SU-DHL-6 (cell line): ENCODE results near the gene USP7.

Source experiments
- EZH2phosphoT487 ChIP-seq: fragments of 200-600 bp; sonication (generic), shearing (Covaris generic); conservative IDR thresholded peaks from 2 replicates; pipeline ENCODE4 v1.6.1; 2018; ENCODE audit warnings: mild to moderate bottlenecking, antibody characterized with exemption, low read length, moderate library complexity, mixed read lengths
- TF ChIP-seq, protein P1 (sequence below): fragments of 200-600 bp; sonication (generic); IDR thresholded peaks from one replicate; pipeline ENCODE4 v1.5.1; 2017; ENCODE audit warnings: antibody characterized with exemption, mild to moderate bottlenecking, low read length, moderate library complexity; ENCODE audit not compliant: insufficient read depth, poor library complexity, severe bottlenecking

- TF ChIP-seq, protein P1, sequence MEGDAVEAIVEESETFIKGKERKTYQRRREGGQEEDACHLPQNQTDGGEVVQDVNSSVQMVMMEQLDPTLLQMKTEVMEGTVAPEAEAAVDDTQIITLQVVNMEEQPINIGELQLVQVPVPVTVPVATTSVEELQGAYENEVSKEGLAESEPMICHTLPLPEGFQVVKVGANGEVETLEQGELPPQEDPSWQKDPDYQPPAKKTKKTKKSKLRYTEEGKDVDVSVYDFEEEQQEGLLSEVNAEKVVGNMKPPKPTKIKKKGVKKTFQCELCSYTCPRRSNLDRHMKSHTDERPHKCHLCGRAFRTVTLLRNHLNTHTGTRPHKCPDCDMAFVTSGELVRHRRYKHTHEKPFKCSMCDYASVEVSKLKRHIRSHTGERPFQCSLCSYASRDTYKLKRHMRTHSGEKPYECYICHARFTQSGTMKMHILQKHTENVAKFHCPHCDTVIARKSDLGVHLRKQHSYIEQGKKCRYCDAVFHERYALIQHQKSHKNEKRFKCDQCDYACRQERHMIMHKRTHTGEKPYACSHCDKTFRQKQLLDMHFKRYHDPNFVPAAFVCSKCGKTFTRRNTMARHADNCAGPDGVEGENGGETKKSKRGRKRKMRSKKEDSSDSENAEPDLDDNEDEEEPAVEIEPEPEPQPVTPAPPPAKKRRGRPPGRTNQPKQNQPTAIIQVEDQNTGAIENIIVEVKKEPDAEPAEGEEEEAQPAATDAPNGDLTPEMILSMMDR: no peak
- no peak for TF ChIP-seq EZH2phosphoT487
Measured at GRCh38 chr16:9003763-9004162, 40.1 kb upstream of the USP7 start.
